B cell (primary cell): ENCODE results near the gene SPTAN1. TPM values are rescaled to one million over a fixed set of nuclear protein-coding genes. Genes with fewer than 3 reads are reported as not detected.

Experiments used
- ATAC-seq: fragments of 200-7000 bp; cut with Tn5 transposase; one replicate; pipeline ENCODE4 v1.10.0; 2021; ENCODE audit warnings: low read depth, mild to moderate bottlenecking, moderate number of reproducible peaks, moderate library complexity
- CTCF ChIA-PET: fragments of 350-600 bp; sonication (Branson Sonifier 250); formaldehyde crosslinking; loops from one replicate; lab custom pipeline; 2021; ENCODE audit warnings: antibody characterized with exemption, inconsistent platforms; lab: Charles Lee
- POLR2A ChIA-PET: fragments of 350-600 bp; sonication (Branson Sonifier 250); formaldehyde crosslinking; loops from one replicate; lab custom pipeline; 2021; ENCODE audit warnings: antibody characterized with exemption; lab: Charles Lee
- DNase-seq: peaks from one replicate; pipeline ENCODE4 v3.0.0; 2013
- H2AFZ ChIP-seq: 2 replicates; pipeline ENCODE4 v1.6.1; 2012; ENCODE audit warnings: mild to moderate bottlenecking, low read depth, low read length; ENCODE audit not compliant: insufficient read depth, poor library complexity, severe bottlenecking
- H3K27ac ChIP-seq, 2 donors: 1 replicate in 1 of 2; 2 replicates in 1 of 2; pipeline ENCODE4 v1.5.1; 2012 to 2013; ENCODE audit warnings: low read length in 2 of 2, mild to moderate bottlenecking in 2 of 2, moderate library complexity in 1 of 2
- H3K27me3 ChIP-seq, 4 experiments: fragments of 200-600 bp in 1 of 4; sonication (generic) in 1 of 4; replicated peaks in 1 of 4; 1 replicate in 2 of 4; 2 replicates in 2 of 4; pipeline versions ENCODE4 v1.6.1 to v1.7.0; 2013 to 2016; ENCODE audit warnings: low read length in 3 of 4, mild to moderate bottlenecking in 2 of 4, mixed read lengths in 1 of 4, moderate library complexity in 1 of 4; ENCODE audit not compliant: insufficient read depth in 4 of 4, control insufficient read depth in 3 of 4; ENCODE audit errors: control extremely low read depth in 1 of 4
- H3K36me3 ChIP-seq, 2 experiments: replicated peaks in 1 of 2; 1 replicate in 1 of 2; 2 replicates in 1 of 2; pipeline versions ENCODE4 v1.6.1 to v1.7.1; 2013; ENCODE audit warnings: low read length in 1 of 2; ENCODE audit not compliant: insufficient read depth in 2 of 2, control insufficient read depth in 1 of 2; ENCODE audit errors: control extremely low read depth in 1 of 2, extremely low read depth in 1 of 2
- H3K4me1 ChIP-seq, 2 donors: fragments of 200-600 bp in 1 of 2; sonication (generic) in 1 of 2; 1 replicate in 1 of 2; 2 replicates in 1 of 2; pipeline versions ENCODE4 v1.5.1 to v1.6.1; 2013 to 2017; ENCODE audit warnings: low read length in 2 of 2; ENCODE audit not compliant: control insufficient read depth in 2 of 2, insufficient read depth in 2 of 2
- H3K4me2 ChIP-seq: replicated peaks from 2 replicates; pipeline ENCODE3; 2012; ENCODE audit warnings: mild to moderate bottlenecking, low read depth, low read length; ENCODE audit not compliant: poor library complexity, severe bottlenecking
- H3K4me3 ChIP-seq, 5 experiments: fragments of 200-600 bp in 1 of 5; sonication (generic) in 1 of 5; 1 replicate in 3 of 5; 2 replicates in 2 of 5; pipeline versions ENCODE4 v1.5.1 to v1.7.0; 2011 to 2016; ENCODE audit warnings: low read length in 4 of 5, mild to moderate bottlenecking in 4 of 5, low read depth in 2 of 5, control low read depth in 1 of 5, moderate library complexity in 1 of 5; ENCODE audit not compliant: insufficient read depth in 1 of 5; ENCODE audit errors: control extremely low read depth in 1 of 5, extremely low read depth in 1 of 5
- H3K79me2 ChIP-seq: fragments of 200-600 bp; sonication (generic); one replicate; pipeline ENCODE4 v1.6.0; 2016; ENCODE audit warnings: low read length; ENCODE audit not compliant: control insufficient read depth, insufficient read depth
- H3K9ac ChIP-seq: fragments of 200-600 bp; sonication (generic); 2 replicates; pipeline ENCODE4 v1.6.1; 2017; ENCODE audit warnings: mild to moderate bottlenecking, low read length, moderate library complexity
- H3K9me3 ChIP-seq, 3 donors: one replicate each; pipeline versions ENCODE4 v1.6.1 to v1.7.1; 2013; ENCODE audit warnings: low read length in 2 of 3; ENCODE audit not compliant: control insufficient read depth in 2 of 3, insufficient read depth in 1 of 3; ENCODE audit errors: control extremely low read depth in 1 of 3
- H4K20me1 ChIP-seq: 2 replicates; pipeline ENCODE4 v1.6.0; 2012; ENCODE audit warnings: mild to moderate bottlenecking, low read length; ENCODE audit not compliant: insufficient read depth, control insufficient read depth, poor library complexity, severe bottlenecking
- H3K27ac Mint-ChIP-seq: one replicate; pipeline ENCODE4 v1.8.0; 2021; ENCODE audit warnings: mixed read lengths
- H3K27me3 Mint-ChIP-seq: one replicate; pipeline ENCODE4 v1.8.0; 2021; ENCODE audit warnings: mixed read lengths
- H3K4me1 Mint-ChIP-seq: one replicate; pipeline ENCODE4 v1.8.0; 2021; ENCODE audit warnings: mixed read lengths
- H3K4me3 Mint-ChIP-seq: one replicate; pipeline ENCODE4 v1.8.0; 2021; ENCODE audit warnings: mixed read lengths
- H3K9me3 Mint-ChIP-seq: one replicate; pipeline ENCODE4 v1.8.0; 2022; ENCODE audit warnings: mixed read lengths; ENCODE audit not compliant: insufficient read depth
- CTCF ChIP-seq: fragments of 200-600 bp; IDR thresholded peaks from one replicate; pipeline ENCODE4 v1.8.0; 2022; ENCODE audit warnings: antibody characterized with exemption, mild to moderate bottlenecking
- EZH2 ChIP-seq: IDR thresholded peaks from 2 replicates; pipeline ENCODE4 v1.6.1; 2012; ENCODE audit warnings: borderline replicate concordance, low read depth, mild to moderate bottlenecking, moderate library complexity, low read length; ENCODE audit not compliant: insufficient read depth, poor library complexity, severe bottlenecking
- WGBS: methylation state at CpG from one replicate; pipeline ENCODE4 v1.1.5; 2013; ENCODE audit warnings: missing lambda C conversion rate; ENCODE audit not compliant: insufficient coverage; 5-methylcytosine and 5-hydroxymethylcytosine counted together
- intact Hi-C: fragments of 100-400 bp; cut with micrococcal nuclease; formaldehyde crosslinking; loops from one replicate; pipeline ENCODE4 v1.10.0; 2022
- polyA plus RNA-seq: library from polyadenylated mRNA; depleted of rRNA; stranded (reverse); fragments of >200 nt; gene quantifications from 2 replicates; pipeline ENCODE4 v1.2.3, GENCODE V29; 2012
- total RNA-seq, 2 donors: library from RNA; stranded (reverse); fragments of 120-200 nt in 1 of 2; gene quantifications; 1 replicate in 1 of 2; 2 replicates in 1 of 2; pipeline versions ENCODE4 v1.2.3 to v1.2.4, GENCODE V29; 2013 to 2022

The SPTAN1 gene
- total and polyA plus RNA-seq, 2 donors (not counting 1 experiment from before 2014, with no cell fraction given) = 129 to 351 TPM

GRCh38 chr9:128634651-128635262 lies 82.4 kb downstream of the SPTAN1 start:
- no peak for ATAC-seq
- Histone ChIP-seq H3K36me3 (peaks cover 0 to 63% of the 10 kb centered on the region in 2 experiments), H3K27ac (no peak overlapping the region), H2AFZ (no peak overlapping the region), H3K27me3 (no peaks in the 10 kb centered on the region), H4K20me1 (no peaks in the 10 kb centered on the region), H3K4me3 (no peak overlapping the region), H3K9ac (no peak overlapping the region), H3K79me2 (no peaks in the 10 kb centered on the region), H3K9me3 (no peaks in the 10 kb centered on the region), H3K4me1 (no peaks in the 10 kb centered on the region), H3K4me2 (no peak overlapping the region)
- Mint-ChIP-seq H3K27me3 (no peaks in the 10 kb centered on the region), H3K9me3 (no peaks in the 10 kb centered on the region), H3K27ac (no peak overlapping the region), H3K4me1 (no peaks in the 10 kb centered on the region), H3K4me3 (no peak overlapping the region)
- DNase-seq = no peak
- ChIA-PET POLR2A (interaction anchor here (0.6 kb wide), 1 partner anchor 289 kb away, joined by 3 read pairs; no protein-coding TSS in a partner anchor), CTCF (no interaction called here)
- TF ChIP-seq EZH2 = no peak
- no peak for TF ChIP-seq CTCF
- WGBS = 94% methylated on average over 26 of the region's 26 CpGs
- intact Hi-C loops = no loop called here

- peaks cover 0 to 60% of the 10 kb centered on the region in 2 experiments for H3K36me3 ChIP-seq
- Mint-ChIP-seq H3K27ac (no peak overlapping the region), H3K27me3 (no peaks in the 10 kb centered on the region), H3K9me3 (no peaks in the 10 kb centered on the region), H3K4me3 (no peak overlapping the region), H3K4me1 (no peaks in the 10 kb centered on the region)
- DNase-seq (no peak), ATAC-seq (no peak)
- no peak overlapping the region for H3K4me3 ChIP-seq
- H3K9me3 ChIP-seq = no peaks in the 10 kb centered on the region
- no peaks in the 10 kb centered on the region for H3K4me1 ChIP-seq
- H3K27ac ChIP-seq = no peak overlapping the region
- peaks cover 3% of the 10 kb centered on the region for H3K79me2 ChIP-seq
- no peaks in the 10 kb centered on the region for H4K20me1 ChIP-seq
- H2AFZ ChIP-seq = no peak overlapping the region
- WGBS = 92% methylated on average over 17 of the region's 20 CpGs
- H3K27me3 ChIP-seq = no peaks in the 10 kb centered on the region
- CTCF ChIA-PET = no interaction called here
- no peak overlapping the region for H3K9ac ChIP-seq
- no peak overlapping the region for H3K4me2 ChIP-seq
- intact Hi-C loops = no loop called here
- TF ChIP-seq CTCF (no peak), EZH2 (no peak)
- POLR2A ChIA-PET = interaction anchor here (0.6 kb wide), 1 partner anchor 289 kb away, joined by 3 read pairs; no protein-coding TSS in a partner anchor
These were observed 83.1 kb downstream of the SPTAN1 start for GRCh38 chr9:128635266-128636023.
